ENCODE measurements around the gene KCNIP3.

DNA sequence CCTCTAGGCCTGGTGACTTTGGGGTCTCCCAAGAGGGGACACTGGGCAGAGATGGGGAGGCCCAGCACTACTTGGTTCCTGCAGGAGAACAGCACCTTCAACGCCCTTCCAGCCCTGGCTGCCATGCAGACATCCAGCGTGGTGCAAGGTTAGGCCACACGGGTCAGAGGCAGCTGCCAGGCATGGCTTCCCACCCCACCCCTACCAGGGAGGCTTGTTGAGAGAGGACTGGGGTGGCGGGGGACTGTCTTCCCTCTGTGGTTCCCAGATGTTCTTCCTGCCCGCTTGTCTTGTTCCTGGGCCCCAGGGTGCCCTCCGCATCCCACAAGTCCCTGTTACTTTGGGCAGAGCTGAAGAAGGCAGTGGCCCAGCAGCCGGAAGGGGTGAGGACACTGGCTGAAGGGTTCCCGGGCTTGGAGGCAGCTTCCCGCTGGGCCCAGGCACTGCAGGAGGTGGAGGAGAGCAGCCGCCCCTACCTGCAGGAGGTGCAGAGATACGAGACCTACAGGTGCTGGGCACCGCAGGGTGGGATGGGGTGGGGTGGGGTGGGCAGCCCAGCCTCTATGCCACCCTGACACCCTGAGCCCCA, 18.4 kb upstream of the KCNIP3 start:
- TF ChIP-seq, protein P1, sequence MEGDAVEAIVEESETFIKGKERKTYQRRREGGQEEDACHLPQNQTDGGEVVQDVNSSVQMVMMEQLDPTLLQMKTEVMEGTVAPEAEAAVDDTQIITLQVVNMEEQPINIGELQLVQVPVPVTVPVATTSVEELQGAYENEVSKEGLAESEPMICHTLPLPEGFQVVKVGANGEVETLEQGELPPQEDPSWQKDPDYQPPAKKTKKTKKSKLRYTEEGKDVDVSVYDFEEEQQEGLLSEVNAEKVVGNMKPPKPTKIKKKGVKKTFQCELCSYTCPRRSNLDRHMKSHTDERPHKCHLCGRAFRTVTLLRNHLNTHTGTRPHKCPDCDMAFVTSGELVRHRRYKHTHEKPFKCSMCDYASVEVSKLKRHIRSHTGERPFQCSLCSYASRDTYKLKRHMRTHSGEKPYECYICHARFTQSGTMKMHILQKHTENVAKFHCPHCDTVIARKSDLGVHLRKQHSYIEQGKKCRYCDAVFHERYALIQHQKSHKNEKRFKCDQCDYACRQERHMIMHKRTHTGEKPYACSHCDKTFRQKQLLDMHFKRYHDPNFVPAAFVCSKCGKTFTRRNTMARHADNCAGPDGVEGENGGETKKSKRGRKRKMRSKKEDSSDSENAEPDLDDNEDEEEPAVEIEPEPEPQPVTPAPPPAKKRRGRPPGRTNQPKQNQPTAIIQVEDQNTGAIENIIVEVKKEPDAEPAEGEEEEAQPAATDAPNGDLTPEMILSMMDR (conservative IDR thresholded peaks at IDR 0.05) = no peak
- no peak for TF ChIP-seq EZH2 (IDR thresholded peaks at IDR 0.05; ENCODE audit: low read depth)
